Uterus (tissue), 2 donors: ENCODE data around the gene SCN10A.

Source experiments
- POLR2A ChIP-seq, 2 donors: fragments of 450-650 bp; IDR thresholded peaks; one replicate each; pipeline ENCODE4 v1.6.1; 2016; ENCODE audit warnings: antibody characterized with exemption in 2 of 2, mild to moderate bottlenecking in 1 of 2, moderate library complexity in 1 of 2
- TF ChIP-seq, protein P1 (sequence below), 4 experiments: fragments of 200-600 bp in 2 of 4; fragments of 450-650 bp in 2 of 4; sonication (generic) in 2 of 4; IDR thresholded peaks; one replicate each; pipeline ENCODE4 v1.5.1; 2016 to 2019; ENCODE audit warnings: antibody characterized with exemption in 4 of 4, mild to moderate bottlenecking in 2 of 4, moderate library complexity in 1 of 4

- TF ChIP-seq, protein P1, sequence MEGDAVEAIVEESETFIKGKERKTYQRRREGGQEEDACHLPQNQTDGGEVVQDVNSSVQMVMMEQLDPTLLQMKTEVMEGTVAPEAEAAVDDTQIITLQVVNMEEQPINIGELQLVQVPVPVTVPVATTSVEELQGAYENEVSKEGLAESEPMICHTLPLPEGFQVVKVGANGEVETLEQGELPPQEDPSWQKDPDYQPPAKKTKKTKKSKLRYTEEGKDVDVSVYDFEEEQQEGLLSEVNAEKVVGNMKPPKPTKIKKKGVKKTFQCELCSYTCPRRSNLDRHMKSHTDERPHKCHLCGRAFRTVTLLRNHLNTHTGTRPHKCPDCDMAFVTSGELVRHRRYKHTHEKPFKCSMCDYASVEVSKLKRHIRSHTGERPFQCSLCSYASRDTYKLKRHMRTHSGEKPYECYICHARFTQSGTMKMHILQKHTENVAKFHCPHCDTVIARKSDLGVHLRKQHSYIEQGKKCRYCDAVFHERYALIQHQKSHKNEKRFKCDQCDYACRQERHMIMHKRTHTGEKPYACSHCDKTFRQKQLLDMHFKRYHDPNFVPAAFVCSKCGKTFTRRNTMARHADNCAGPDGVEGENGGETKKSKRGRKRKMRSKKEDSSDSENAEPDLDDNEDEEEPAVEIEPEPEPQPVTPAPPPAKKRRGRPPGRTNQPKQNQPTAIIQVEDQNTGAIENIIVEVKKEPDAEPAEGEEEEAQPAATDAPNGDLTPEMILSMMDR (IDR thresholded peaks at IDR 0.05), result no peak
- TF ChIP-seq POLR2A (IDR thresholded peaks at IDR 0.05), result no peak
Observed at GRCh38 chr3:38842266-38842965, 26.4 kb upstream of the SCN10A start.
